Measurements from ENCODE around the gene LRRTM3.

Gene LRRTM3

GRCh38 chr10:67112765-67113164, 186.9 kb downstream of the LRRTM3 start:
- H3K79me2 ChIP-seq (ENCODE audit: insufficient read depth, low read length), result no peaks in the 10 kb centered on the region
- no peaks in the 10 kb centered on the region for H4K20me1 ChIP-seq (ENCODE audit: insufficient read depth, low read length)
- no peak overlapping the region for H3K4me3 ChIP-seq (ENCODE audit: low read depth in 1 of 2, low read length in 2 of 2)
- H2AFZ ChIP-seq (ENCODE audit: low read depth, low read length), result no peak overlapping the region
- H3K9ac ChIP-seq (ENCODE audit: low read depth, low read length), result no peak overlapping the region
- H3K36me3 ChIP-seq (ENCODE audit: insufficient read depth, low read length), result no peaks in the 10 kb centered on the region
- H3K4me1 ChIP-seq (ENCODE audit: insufficient read depth, low read length), result no peaks in the 10 kb centered on the region
- no peaks in the 10 kb centered on the region for H3K27me3 ChIP-seq (ENCODE audit: insufficient read depth, low read length, poor library complexity)
- TF ChIP-seq EZH2 (IDR thresholded peaks at IDR 0.05; ENCODE audit: borderline replicate concordance, low read depth, low read length, severe bottlenecking), result no peak
- TF ChIP-seq CTCF (IDR thresholded peaks at IDR 0.05; ENCODE audit: borderline replicate concordance, extremely low read depth, low read length, poor library complexity, severe bottlenecking), result no peak
- H3K4me2 ChIP-seq (ENCODE audit: insufficient read depth, low read length), result no peak overlapping the region
- H3K27ac ChIP-seq (ENCODE audit: low read length), result no peak overlapping the region
- no peaks in the 10 kb centered on the region for H3K9me3 ChIP-seq (ENCODE audit: insufficient read depth, low read length, severe bottlenecking)
- DNase-seq (no peak), ATAC-seq (ENCODE audit: insufficient read depth, low read depth) (no peak)

GRCh38 chr10:67114945-67115344, 189.1 kb downstream of the LRRTM3 start:
- no peak overlapping the region for H2AFZ ChIP-seq (ENCODE audit: low read depth, low read length)
- H3K36me3 ChIP-seq (ENCODE audit: insufficient read depth, low read length), result no peaks in the 10 kb centered on the region
- no peaks in the 10 kb centered on the region for H3K4me1 ChIP-seq (ENCODE audit: insufficient read depth, low read length)
- no peak overlapping the region for H3K4me3 ChIP-seq (ENCODE audit: low read depth in 1 of 2, low read length in 2 of 2)
- no peaks in the 10 kb centered on the region for H4K20me1 ChIP-seq (ENCODE audit: insufficient read depth, low read length)
- DNase-seq (no peak), ATAC-seq (ENCODE audit: insufficient read depth, low read depth) (no peak)
- no peaks in the 10 kb centered on the region for H3K9me3 ChIP-seq (ENCODE audit: insufficient read depth, low read length, severe bottlenecking)
- no peaks in the 10 kb centered on the region for H3K79me2 ChIP-seq (ENCODE audit: insufficient read depth, low read length)
- H3K27ac ChIP-seq (ENCODE audit: low read length), result no peak overlapping the region
- no peak overlapping the region for H3K4me2 ChIP-seq (ENCODE audit: insufficient read depth, low read length)
- no peak overlapping the region for H3K9ac ChIP-seq (ENCODE audit: low read depth, low read length)
- TF ChIP-seq CTCF (IDR thresholded peaks at IDR 0.05; ENCODE audit: borderline replicate concordance, extremely low read depth, low read length, poor library complexity, severe bottlenecking), result no peak
- no peak for TF ChIP-seq EZH2 (IDR thresholded peaks at IDR 0.05; ENCODE audit: borderline replicate concordance, low read depth, low read length, severe bottlenecking)
- no peaks in the 10 kb centered on the region for H3K27me3 ChIP-seq (ENCODE audit: insufficient read depth, low read length, poor library complexity)

- Histone ChIP-seq H3K9ac (ENCODE audit: low read depth, low read length) (no peak overlapping the region), H4K20me1 (ENCODE audit: insufficient read depth, low read length) (no peaks in the 10 kb centered on the region), H2AFZ (ENCODE audit: low read depth, low read length) (no peak overlapping the region), H3K79me2 (ENCODE audit: insufficient read depth, low read length) (no peaks in the 10 kb centered on the region), H3K9me3 (ENCODE audit: insufficient read depth, low read length, severe bottlenecking) (no peaks in the 10 kb centered on the region), H3K27me3 (ENCODE audit: insufficient read depth, low read length, poor library complexity) (no peaks in the 10 kb centered on the region), H3K36me3 (ENCODE audit: insufficient read depth, low read length) (no peaks in the 10 kb centered on the region), H3K4me2 (ENCODE audit: insufficient read depth, low read length) (no peak overlapping the region), H3K27ac (ENCODE audit: low read length) (no peak overlapping the region), H3K4me3 (ENCODE audit: low read depth in 1 of 2, low read length in 2 of 2) (no peak overlapping the region), H3K4me1 (ENCODE audit: insufficient read depth, low read length) (no peaks in the 10 kb centered on the region)
- no peak for ATAC-seq (ENCODE audit: insufficient read depth, low read depth)
- DNase-seq, result no peak
- no peak for TF ChIP-seq CTCF (IDR thresholded peaks at IDR 0.05; ENCODE audit: borderline replicate concordance, extremely low read depth, low read length, poor library complexity, severe bottlenecking)
- no peak for TF ChIP-seq EZH2 (IDR thresholded peaks at IDR 0.05; ENCODE audit: borderline replicate concordance, low read depth, low read length, severe bottlenecking)
These were observed 190.1 kb downstream of the LRRTM3 start for GRCh38 chr10:67115972-67116371.

GRCh38 chr10:67119651-67120050, 193.8 kb downstream of the LRRTM3 start:
- Histone ChIP-seq H3K4me2 (ENCODE audit: insufficient read depth, low read length) (no peak overlapping the region), H3K36me3 (ENCODE audit: insufficient read depth, low read length) (no peaks in the 10 kb centered on the region), H3K9me3 (ENCODE audit: insufficient read depth, low read length, severe bottlenecking) (no peaks in the 10 kb centered on the region), H4K20me1 (ENCODE audit: insufficient read depth, low read length) (no peaks in the 10 kb centered on the region), H3K9ac (ENCODE audit: low read depth, low read length) (no peak overlapping the region), H3K27me3 (ENCODE audit: insufficient read depth, low read length, poor library complexity) (no peaks in the 10 kb centered on the region), H3K4me3 (ENCODE audit: low read depth in 1 of 2, low read length in 2 of 2) (no peak overlapping the region), H2AFZ (ENCODE audit: low read depth, low read length) (no peak overlapping the region), H3K4me1 (ENCODE audit: insufficient read depth, low read length) (no peaks in the 10 kb centered on the region), H3K79me2 (ENCODE audit: insufficient read depth, low read length) (no peaks in the 10 kb centered on the region), H3K27ac (ENCODE audit: low read length) (no peak overlapping the region)
- ATAC-seq (ENCODE audit: insufficient read depth, low read depth), result no peak
- DNase-seq, result no peak
- TF ChIP-seq CTCF (IDR thresholded peaks at IDR 0.05; ENCODE audit: borderline replicate concordance, extremely low read depth, low read length, poor library complexity, severe bottlenecking) (no peak), EZH2 (IDR thresholded peaks at IDR 0.05; ENCODE audit: borderline replicate concordance, low read depth, low read length, severe bottlenecking) (no peak)

All from DND-41 (cell line).